ENCODE data around the gene MAJIN. TPM values are rescaled to one million over a fixed set of nuclear protein-coding genes. Genes with fewer than 3 reads are reported as not detected.

The MAJIN gene
- total RNA-seq, 1 donor = not detected

DNA sequence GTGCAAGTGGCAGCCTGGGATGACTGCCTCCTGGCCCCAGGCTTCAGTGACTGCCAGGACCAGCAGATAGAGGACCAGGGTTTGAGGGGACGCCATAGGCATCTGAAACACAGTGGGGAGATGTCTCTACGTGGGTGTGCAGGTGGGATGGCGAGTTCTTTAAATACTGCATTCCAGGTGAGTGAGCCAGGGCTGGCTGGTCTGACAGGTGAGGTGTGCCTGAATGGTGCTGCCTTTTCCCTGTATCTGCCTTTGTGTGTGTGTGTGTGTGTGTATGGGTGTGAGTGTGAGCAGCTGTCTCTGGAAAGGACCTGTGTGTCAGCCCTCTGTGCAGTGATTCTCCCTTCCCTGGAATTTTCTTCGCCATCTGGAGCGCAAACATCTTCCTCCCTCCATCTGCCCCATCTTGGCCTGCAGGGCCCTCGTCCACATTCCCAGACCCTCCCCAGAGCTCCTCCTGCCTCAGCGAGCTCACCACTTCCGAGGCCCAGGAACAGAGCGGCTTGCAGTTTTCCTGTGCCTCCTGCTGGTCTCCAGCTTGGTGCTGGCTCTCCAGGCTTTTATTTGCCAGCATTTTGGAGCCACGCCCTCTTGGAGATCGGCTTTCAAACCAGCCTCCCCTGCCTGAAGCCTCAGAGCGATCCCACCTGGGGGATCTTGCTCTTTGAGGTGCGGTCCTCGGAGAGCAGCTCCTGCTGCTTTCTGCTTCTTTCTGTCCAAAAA is 36.4 kb downstream of the MAJIN start, which contains the start of gene GPHA2:
Gene GPHA2 (minus strand): TSS at position 535 of the 723 bp plus-strand sequence. CDS start 433 bp downstream, at position 102.
- Histone ChIP-seq H3K4me3 (ENCODE audit: insufficient read depth, low read length) (no peak within 1 kb of the TSS), H3K4me1 (ENCODE audit: insufficient read depth, low read length) (no peaks in the 10 kb centered on the region), H3K36me3 (ENCODE audit: insufficient read depth, low read length) (peaks cover 33% of the 10 kb centered on the region), H2AFZ (ENCODE audit: low read length) (no peak within 1 kb of the TSS), H3K4me2 (ENCODE audit: insufficient read depth, low read length) (no peak within 1 kb of the TSS), H3K9me3 (ENCODE audit: low read depth, low read length) (no peaks in the 10 kb centered on the region), H4K20me1 (ENCODE audit: insufficient read depth, low read length) (no peaks in the 10 kb centered on the region), H3K79me2 (ENCODE audit: insufficient read depth, low read length) (no peaks in the 10 kb centered on the region), H3K27me3 (ENCODE audit: insufficient read depth, low read length) (no peaks in the 10 kb centered on the region), H3K27ac (ENCODE audit: low read depth, low read length) (no peak within 1 kb of the TSS)
- TF ChIP-seq CTCF (IDR thresholded peaks at IDR 0.05; ENCODE audit: extremely low read depth, low read depth, low read length) = no peak
- DNase-seq (ENCODE audit: insufficient read length, low spot score, missing footprints) = peak; percentile 52

- H3K36me3 ChIP-seq (ENCODE audit: insufficient read depth, low read length) = peaks cover 39% of the 10 kb centered on the region
- no peaks in the 10 kb centered on the region for H3K27me3 ChIP-seq (ENCODE audit: insufficient read depth, low read length)
- H3K27ac ChIP-seq (ENCODE audit: low read depth, low read length) = no peak overlapping the region
- peak; percentile 17 for DNase-seq (ENCODE audit: insufficient read length, low spot score, missing footprints)
- no peaks in the 10 kb centered on the region for H3K9me3 ChIP-seq (ENCODE audit: low read depth, low read length)
- no peaks in the 10 kb centered on the region for H4K20me1 ChIP-seq (ENCODE audit: insufficient read depth, low read length)
- no peaks in the 10 kb centered on the region for H3K4me1 ChIP-seq (ENCODE audit: insufficient read depth, low read length)
- H3K4me2 ChIP-seq (ENCODE audit: insufficient read depth, low read length) = no peak overlapping the region
- no peak for TF ChIP-seq CTCF (IDR thresholded peaks at IDR 0.05; ENCODE audit: extremely low read depth, low read depth, low read length)
- no peak overlapping the region for H2AFZ ChIP-seq (ENCODE audit: low read length)
- H3K4me3 ChIP-seq (ENCODE audit: insufficient read depth, low read length) = no peak overlapping the region
- H3K79me2 ChIP-seq (ENCODE audit: insufficient read depth, low read length) = no peaks in the 10 kb centered on the region
Measured at GRCh38 chr11:64934682-64935358, 37.1 kb downstream of the MAJIN start.

- peak; percentile 37 for DNase-seq (ENCODE audit: insufficient read length, low spot score, missing footprints)
- no peaks in the 10 kb centered on the region for H3K4me1 ChIP-seq (ENCODE audit: insufficient read depth, low read length)
- no peaks in the 10 kb centered on the region for H4K20me1 ChIP-seq (ENCODE audit: insufficient read depth, low read length)
- no peaks in the 10 kb centered on the region for H3K9me3 ChIP-seq (ENCODE audit: low read depth, low read length)
- no peak overlapping the region for H2AFZ ChIP-seq (ENCODE audit: low read length)
- H3K27me3 ChIP-seq (ENCODE audit: insufficient read depth, low read length) = no peaks in the 10 kb centered on the region
- peaks cover 40% of the 10 kb centered on the region for H3K36me3 ChIP-seq (ENCODE audit: insufficient read depth, low read length)
- no peaks in the 10 kb centered on the region for H3K79me2 ChIP-seq (ENCODE audit: insufficient read depth, low read length)
- H3K27ac ChIP-seq (ENCODE audit: low read depth, low read length) = no peak overlapping the region
- TF ChIP-seq CTCF (IDR thresholded peaks at IDR 0.05; ENCODE audit: extremely low read depth, low read depth, low read length) = no peak
- no peak overlapping the region for H3K4me3 ChIP-seq (ENCODE audit: insufficient read depth, low read length)
- H3K4me2 ChIP-seq (ENCODE audit: insufficient read depth, low read length) = no peak overlapping the region
Measured at GRCh38 chr11:64933935-64934681, 37.8 kb downstream of the MAJIN start.

Data from osteoblast (primary cell).